HepG2 (cell line): ENCODE data around the gene BBS9. TPM values are rescaled to one million over a fixed set of nuclear protein-coding genes. Genes with fewer than 3 reads are reported as not detected.

Experiments used
- ATAC-seq: fragments of 200-7000 bp; cut with Tn5 transposase; 3 replicates; pipeline ENCODE4 v1.9.1; 2020; ENCODE audit warnings: mild to moderate bottlenecking, moderate library complexity
- BruUV-seq: library from RNA; stranded (reverse); fragments of 400-500 nt; replicated peaks from 2 replicates; lab custom pipeline; 2021; lab: Mats Ljungman, UMichigan
- CTCF ChIA-PET: fragments of 300-600 bp; formaldehyde crosslinking; extraction: SDS; loops from one replicate; lab custom pipeline; 2021; ENCODE audit warnings: low total read pairs, inconsistent platforms, low intra/inter-chr PET ratio; lab: Yijun Ruan, JAX
- POLR2A ChIA-PET: fragments of 350-600 bp; sonication (Branson Sonifier 250); formaldehyde crosslinking; loops from one replicate; lab custom pipeline; 2020; ENCODE audit warnings: antibody characterized with exemption, inconsistent platforms; lab: Yijun Ruan, JAX
- DNase-seq: peaks from one replicate; pipeline ENCODE4 v3.0.0-alpha.2; 2015; ENCODE audit warnings: low spot score
- FAIRE-seq: peaks from 3 replicates; lab custom pipeline; 2011; peaks lifted over from hg19 to GRCh38; lab: Jason Lieb, UNC
- H2AFZ ChIP-seq: one replicate; pipeline ENCODE4 v1.6.1; 2011; ENCODE audit warnings: low read length, inconsistent platforms
- H3K27ac ChIP-seq: fragments of 300-600 bp; 3 replicates; pipeline ENCODE4 v1.8.0; 2011; ENCODE audit warnings: mixed run types, mild to moderate bottlenecking, mixed read lengths, low read length, inconsistent platforms; ENCODE audit not compliant: insufficient read depth; ENCODE audit errors: extremely low read length
- H3K27me3 ChIP-seq, 2 experiments: fragments of 200-600 bp in 1 of 2; 2 replicates in 1 of 2; 3 replicates in 1 of 2; pipeline versions ENCODE4 v1.6.0 to v1.8.0; 2011; ENCODE audit warnings: low read length in 2 of 2, mild to moderate bottlenecking in 2 of 2, moderate library complexity in 2 of 2, inconsistent platforms in 1 of 2; ENCODE audit not compliant: insufficient read depth in 2 of 2, control insufficient read depth in 1 of 2
- H3K36me3 ChIP-seq, 2 experiments: fragments of 200-600 bp in 1 of 2; replicated peaks in 1 of 2; 2 replicates in 1 of 2; 3 replicates in 1 of 2; pipeline versions ENCODE4 v1.5.1 to v1.8.0; 2011; ENCODE audit warnings: low read length in 2 of 2, inconsistent platforms in 1 of 2; ENCODE audit not compliant: insufficient read depth in 2 of 2, control insufficient read depth in 1 of 2
- H3K4me1 ChIP-seq: 2 replicates; pipeline ENCODE4 v1.5.1; 2012; ENCODE audit warnings: low read length, inconsistent platforms; ENCODE audit not compliant: insufficient read depth
- H3K4me2 ChIP-seq: 2 replicates; pipeline ENCODE4 v1.6.0; 2011; ENCODE audit warnings: low read depth, low read length, inconsistent platforms
- H3K4me3 ChIP-seq, 3 experiments: fragments of 200-600 bp in 1 of 3; sonication (generic), shearing (Covaris generic) in 1 of 3; replicated peaks in 1 of 3; 2 replicates each; pipeline ENCODE4 v1.5.1; 2011 to 2016; ENCODE audit warnings: low read length in 3 of 3, inconsistent platforms in 2 of 3, low read depth in 2 of 3, mild to moderate bottlenecking in 2 of 3, control low read depth in 1 of 3, mixed read lengths in 1 of 3; ENCODE audit not compliant: insufficient read depth in 1 of 3
- H3K79me2 ChIP-seq: one replicate; pipeline ENCODE4 v1.6.1; 2011; ENCODE audit warnings: low read length, inconsistent platforms; ENCODE audit not compliant: insufficient read depth
- H3K9ac ChIP-seq: 2 replicates; pipeline ENCODE4 v1.6.0; 2011; ENCODE audit warnings: mild to moderate bottlenecking, low read depth, low read length, inconsistent platforms; ENCODE audit not compliant: insufficient read depth
- H3K9me3 ChIP-seq: 2 replicates; pipeline ENCODE4 v1.5.1; 2012; ENCODE audit warnings: mild to moderate bottlenecking, low read length
- H4K20me1 ChIP-seq: 2 replicates; pipeline ENCODE4 v1.6.0; 2011; ENCODE audit warnings: inconsistent platforms, mild to moderate bottlenecking, low read length, moderate library complexity; ENCODE audit not compliant: insufficient read depth
- AFF4 ChIP-seq: sonication (generic); formaldehyde crosslinking; IDR thresholded peaks from 2 replicates; pipeline ENCODE4 v1.4.0; 2020; ENCODE audit warnings: missing genetic modification reagents
- ARNT2 ChIP-seq: sonication (generic); formaldehyde crosslinking; IDR thresholded peaks from 2 replicates; pipeline ENCODE4 v1.8.0; 2022; ENCODE audit warnings: mild to moderate bottlenecking, low read depth, missing genetic modification reagents, moderate library complexity
- FOXA3 ChIP-seq: IDR thresholded peaks from 2 replicates; pipeline ENCODE4 v1.6.1; 2016; ENCODE audit warnings: missing genetic modification reagents, missing compliant biosample characterization
- GABPA ChIP-seq, 2 experiments: IDR thresholded peaks; 2 replicates each; pipeline ENCODE4 v1.6.1; 2011 to 2016; ENCODE audit warnings: low read depth in 2 of 2, low read length in 1 of 2, missing biosample characterization in 1 of 2, missing genetic modification characterization in 1 of 2
- NRL ChIP-seq: sonication (generic); formaldehyde crosslinking; IDR thresholded peaks from 2 replicates; pipeline ENCODE4 v1.5.0; 2020; ENCODE audit warnings: missing genetic modification reagents, mild to moderate bottlenecking, moderate library complexity, borderline replicate concordance
- RXRA ChIP-seq: sonication (generic); formaldehyde crosslinking; IDR thresholded peaks from 2 replicates; pipeline ENCODE4 v1.5.1; 2020; ENCODE audit warnings: missing genetic modification reagents
- ZNF431 ChIP-seq: sonication (generic); formaldehyde crosslinking; IDR thresholded peaks from 2 replicates; pipeline ENCODE4 v1.9.0; 2022; ENCODE audit warnings: missing genetic modification reagents, low read depth, mild to moderate bottlenecking, borderline replicate concordance
- ZNF44 ChIP-seq: sonication (generic); formaldehyde crosslinking; IDR thresholded peaks from 2 replicates; pipeline ENCODE4 v1.5.1; 2020; ENCODE audit warnings: mild to moderate bottlenecking, missing genetic modification reagents
- ZNF577 ChIP-seq: sonication (generic); formaldehyde crosslinking; IDR thresholded peaks from 2 replicates; pipeline ENCODE4 v1.4.0; 2020; ENCODE audit warnings: mild to moderate bottlenecking, low read depth, missing genetic modification reagents, borderline replicate concordance
- ZNF781 ChIP-seq: sonication (generic); formaldehyde crosslinking; IDR thresholded peaks from 2 replicates; pipeline ENCODE4 v1.5.1; 2020; ENCODE audit warnings: borderline replicate concordance, mild to moderate bottlenecking, missing genetic modification reagents; ENCODE audit errors: not compliant biosample characterization
- ZNF816 ChIP-seq: sonication (generic); formaldehyde crosslinking; IDR thresholded peaks from 2 replicates; pipeline ENCODE4 v1.8.0; 2022; ENCODE audit warnings: missing genetic modification reagents, mild to moderate bottlenecking, borderline replicate concordance
- ZSCAN30 ChIP-seq: sonication (generic); formaldehyde crosslinking; IDR thresholded peaks from 2 replicates; pipeline ENCODE4 v1.5.0; 2020; ENCODE audit warnings: mild to moderate bottlenecking, missing genetic modification reagents
- WGBS: methylation state at CpG from one replicate; pipeline ENCODE4 v1.1.6; 2017; ENCODE audit warnings: low lambda C conversion rate; 5-methylcytosine and 5-hydroxymethylcytosine counted together
- in situ Hi-C: cut with HindIII; loops from 2 replicates; pipeline ENCODE4 v1.10.0; 2017; ENCODE audit warnings: low pct_unique_long_range_greater_than_20kb; ENCODE audit not compliant: extremely low pct_ligation_motif_present
- intact Hi-C: fragments of 100-400 bp; cut with micrococcal nuclease; formaldehyde crosslinking; loops from one replicate; pipeline ENCODE4 v1.10.0; 2022; ENCODE audit not compliant: unreplicated experiment
- polyA plus RNA-seq, 8 experiments: library from polyadenylated mRNA; depleted of rRNA in 3 of 8; stranded (reverse) in 7 of 8; unstranded in 1 of 8; fragments of >200 nt; fragmentation: Illumina TruSeq in 4 of 8; extraction: Trizol in 4 of 8; gene quantifications; 2 replicates each; pipeline versions ENCODE4 v1.2.1 to v1.2.3, GENCODE V29; 2011 to 2016; ENCODE audit warnings: low read depth in 4 of 8, missing spikeins in 1 of 8, mixed read lengths in 1 of 8; ENCODE audit not compliant: insufficient read depth in 1 of 8
- total RNA-seq, 5 experiments: library from RNA; depleted of rRNA; stranded (reverse); fragments of >200 nt; fragmentation: Illumina TruSeq; extraction: Trizol; gene quantifications; 2 replicates each; pipeline ENCODE4 v1.2.3, GENCODE V29; 2016; ENCODE audit warnings: low read depth in 1 of 5

Gene BBS9
- total and polyA plus RNA-seq, 2 of the 13 experiments (the other 11 are each of a cell fraction or from before 2014, with no cell fraction given), result 5.1 to 7.8 TPM

- TF ChIP-seq NRL (CRISPR knock-in tag) (no peak), ZNF816 (CRISPR knock-in tag) (no peak), ZNF577 (CRISPR knock-in tag) (no peak), ZNF44 (CRISPR knock-in tag) (no peak)
Measured at GRCh38 chr7:33356336-33356735, 227.0 kb downstream of the BBS9 start (continued).

GRCh38 chr7:33357846-33358245 is 228.5 kb downstream of the BBS9 start:
- DNase-seq (no peak), FAIRE-seq (no peak), ATAC-seq (no peak)
- H4K20me1 ChIP-seq, result no peaks in the 10 kb centered on the region
- ChIA-PET POLR2A (no interaction called here), CTCF (no interaction called here)
- no peak overlapping the region for H3K4me3 ChIP-seq
- H3K4me2 ChIP-seq, result no peak overlapping the region
- no peak overlapping the region for H3K9ac ChIP-seq
- no peaks in the 10 kb centered on the region for H3K9me3 ChIP-seq
- in situ Hi-C loops, result no loop called here
- H2AFZ ChIP-seq, result no peak overlapping the region
- 98% methylated on average over 2 of the region's 2 CpGs for WGBS
- no peaks in the 10 kb centered on the region for H3K27me3 ChIP-seq
- no peaks in the 10 kb centered on the region for H3K4me1 ChIP-seq
- intact Hi-C loops, result no loop called here
- H3K79me2 ChIP-seq, result no peaks in the 10 kb centered on the region
- no peak for TF ChIP-seq ARNT2
- TF ChIP-seq ZSCAN30, result no peak
- H3K27ac ChIP-seq, result no peak overlapping the region
- no TSS peak for BruUV-seq
- H3K36me3 ChIP-seq, result no peaks in the 10 kb centered on the region

GRCh38 chr7:33369888-33370287 is 240.5 kb downstream of the BBS9 start:
- CTCF ChIA-PET, result no interaction called here
- Histone ChIP-seq H3K9ac (no peak overlapping the region), H3K4me1 (no peaks in the 10 kb centered on the region), H4K20me1 (no peaks in the 10 kb centered on the region), H3K4me2 (no peak overlapping the region), H3K79me2 (no peaks in the 10 kb centered on the region), H3K36me3 (no peaks in the 10 kb centered on the region), H2AFZ (no peak overlapping the region), H3K27ac (no peak overlapping the region), H3K9me3 (no peaks in the 10 kb centered on the region), H3K4me3 (no peak overlapping the region), H3K27me3 (no peaks in the 10 kb centered on the region)
- in situ Hi-C loops (no loop called here), intact Hi-C loops (no loop called here)
- ATAC-seq (no peak), DNase-seq (no peak), FAIRE-seq (no peak)
- 86% methylated on average over 3 of the region's 3 CpGs for WGBS
- POLR2A ChIA-PET, result no interaction called here
- BruUV-seq, result no TSS peak
- TF ChIP-seq RXRA (CRISPR knock-in tag), result no peak
- TF ChIP-seq AFF4 (CRISPR knock-in tag), result no peak
- no peak for TF ChIP-seq FOXA3 (CRISPR knock-in tag)
- TF ChIP-seq ZNF781 (CRISPR knock-in tag), result no peak
- no peak for TF ChIP-seq GABPA (IDR thresholded peaks at IDR 0.05; ENCODE audit: low read depth, low read length)
- TF ChIP-seq GABPA (CRISPR knock-in tag; IDR thresholded peaks at IDR 0.05; ENCODE audit: low read depth), result no peak
- TF ChIP-seq ZNF431, result no peak
